ENCODE measurements around the gene SLC4A4.

SLC4A4 gene

GRCh38 chr4:71445811-71446210, 107.0 kb downstream of the SLC4A4 start:
- WGBS = no CpG with 5 or more reads among the region's 2 CpGs
- Histone ChIP-seq H3K9ac (ENCODE audit: low read length) (no peak overlapping the region), H3K23ac (ENCODE audit: low read length in 2 of 2) (no peak overlapping the region), H2AK5ac (ENCODE audit: low read length, severe bottlenecking) (no peak overlapping the region), H2BK5ac (ENCODE audit: low read depth, low read length, poor library complexity, severe bottlenecking) (no peak overlapping the region), H3K4me3 (ENCODE audit: insufficient read depth in 1 of 2, low read depth in 1 of 2, low read length in 2 of 2) (no peak overlapping the region), H3K27me3 (ENCODE audit: control insufficient read depth in 1 of 2, insufficient read depth in 1 of 2, low read length in 2 of 2) (no peaks in the 10 kb centered on the region), H4K91ac (ENCODE audit: low read length) (no peak overlapping the region), H2AFZ (ENCODE audit: low read depth, low read length) (no peak overlapping the region), H4K8ac (ENCODE audit: low read length) (no peak overlapping the region), H2BK120ac (ENCODE audit: low read depth, low read length) (no peak overlapping the region), H3K79me1 (replicated peaks; ENCODE audit: low read length, poor library complexity, severe bottlenecking) (no peaks in the 10 kb centered on the region), H3K36me3 (ENCODE audit: control insufficient read depth in 1 of 2, insufficient read depth in 2 of 2, low read depth in 1 of 2, low read length in 2 of 2) (no peaks in the 10 kb centered on the region), H3K18ac (ENCODE audit: low read depth in 1 of 2, low read length in 2 of 2) (no peak overlapping the region), H3K27ac (ENCODE audit: low read length, poor library complexity, severe bottlenecking) (no peak overlapping the region), H3K14ac (ENCODE audit: low read length in 2 of 2) (no peak overlapping the region), H3K9me3 (ENCODE audit: control insufficient read depth, low read length) (no peaks in the 10 kb centered on the region), H3K4me1 (ENCODE audit: control insufficient read depth, insufficient read depth, low read depth, low read length) (no peaks in the 10 kb centered on the region), H3K4me2 (ENCODE audit: low read length, poor library complexity, severe bottlenecking) (no peak overlapping the region), H3K4ac (ENCODE audit: low read depth in 1 of 2, low read length in 2 of 2) (no peak overlapping the region), H2BK12ac (ENCODE audit: low read length in 2 of 2) (no peak overlapping the region), H2BK15ac (ENCODE audit: low read depth, poor library complexity, severe bottlenecking) (no peak overlapping the region)
- no peak for DNase-seq

GRCh38 chr4:71446479-71447081, 107.8 kb downstream of the SLC4A4 start:
- Histone ChIP-seq H3K9ac (ENCODE audit: low read length) (no peak overlapping the region), H2BK5ac (ENCODE audit: low read depth, low read length, poor library complexity, severe bottlenecking) (no peak overlapping the region), H3K36me3 (ENCODE audit: control insufficient read depth in 1 of 2, insufficient read depth in 2 of 2, low read depth in 1 of 2, low read length in 2 of 2) (no peaks in the 10 kb centered on the region), H3K9me3 (ENCODE audit: control insufficient read depth, low read length) (no peaks in the 10 kb centered on the region), H3K23ac (ENCODE audit: low read length in 2 of 2) (no peak overlapping the region), H2BK15ac (ENCODE audit: low read depth, poor library complexity, severe bottlenecking) (no peak overlapping the region), H4K8ac (ENCODE audit: low read length) (no peak overlapping the region), H3K27ac (ENCODE audit: low read length, poor library complexity, severe bottlenecking) (no peak overlapping the region), H2BK12ac (ENCODE audit: low read length in 2 of 2) (no peak overlapping the region), H3K4me1 (ENCODE audit: control insufficient read depth, insufficient read depth, low read depth, low read length) (no peaks in the 10 kb centered on the region), H3K4me2 (ENCODE audit: low read length, poor library complexity, severe bottlenecking) (no peak overlapping the region), H3K27me3 (ENCODE audit: control insufficient read depth in 1 of 2, insufficient read depth in 1 of 2, low read length in 2 of 2) (no peaks in the 10 kb centered on the region), H4K91ac (ENCODE audit: low read length) (no peak overlapping the region), H3K18ac (ENCODE audit: low read depth in 1 of 2, low read length in 2 of 2) (no peak overlapping the region), H3K14ac (ENCODE audit: low read length in 2 of 2) (no peak overlapping the region), H2AFZ (ENCODE audit: low read depth, low read length) (no peak overlapping the region), H2AK5ac (ENCODE audit: low read length, severe bottlenecking) (no peak overlapping the region), H2BK120ac (ENCODE audit: low read depth, low read length) (no peak overlapping the region), H3K79me1 (replicated peaks; ENCODE audit: low read length, poor library complexity, severe bottlenecking) (no peaks in the 10 kb centered on the region), H3K4me3 (ENCODE audit: insufficient read depth in 1 of 2, low read depth in 1 of 2, low read length in 2 of 2) (no peak overlapping the region), H3K4ac (ENCODE audit: low read depth in 1 of 2, low read length in 2 of 2) (no peak overlapping the region)
- 100% methylated on average over 1 of the region's 3 CpGs for WGBS
- no peak for DNase-seq

GRCh38 chr4:71449040-71449439, 110.2 kb downstream of the SLC4A4 start:
- Histone ChIP-seq H3K4me3 (ENCODE audit: insufficient read depth in 1 of 2, low read depth in 1 of 2, low read length in 2 of 2) (no peak overlapping the region), H3K27me3 (ENCODE audit: control insufficient read depth in 1 of 2, insufficient read depth in 1 of 2, low read length in 2 of 2) (no peaks in the 10 kb centered on the region), H2BK15ac (ENCODE audit: low read depth, poor library complexity, severe bottlenecking) (no peak overlapping the region), H2BK120ac (ENCODE audit: low read depth, low read length) (no peak overlapping the region), H3K23ac (ENCODE audit: low read length in 2 of 2) (no peak overlapping the region), H3K4ac (ENCODE audit: low read depth in 1 of 2, low read length in 2 of 2) (no peak overlapping the region), H3K4me2 (ENCODE audit: low read length, poor library complexity, severe bottlenecking) (no peak overlapping the region), H4K91ac (ENCODE audit: low read length) (no peak overlapping the region), H2AK5ac (ENCODE audit: low read length, severe bottlenecking) (no peak overlapping the region), H3K79me1 (replicated peaks; ENCODE audit: low read length, poor library complexity, severe bottlenecking) (no peaks in the 10 kb centered on the region), H3K4me1 (ENCODE audit: control insufficient read depth, insufficient read depth, low read depth, low read length) (no peaks in the 10 kb centered on the region), H2AFZ (ENCODE audit: low read depth, low read length) (no peak overlapping the region), H4K8ac (ENCODE audit: low read length) (no peak overlapping the region), H3K36me3 (ENCODE audit: control insufficient read depth in 1 of 2, insufficient read depth in 2 of 2, low read depth in 1 of 2, low read length in 2 of 2) (no peaks in the 10 kb centered on the region), H3K18ac (ENCODE audit: low read depth in 1 of 2, low read length in 2 of 2) (no peak overlapping the region), H2BK5ac (ENCODE audit: low read depth, low read length, poor library complexity, severe bottlenecking) (no peak overlapping the region), H2BK12ac (ENCODE audit: low read length in 2 of 2) (no peak overlapping the region), H3K14ac (ENCODE audit: low read length in 2 of 2) (no peak overlapping the region), H3K9me3 (ENCODE audit: control insufficient read depth, low read length) (no peaks in the 10 kb centered on the region), H3K9ac (ENCODE audit: low read length) (no peak overlapping the region), H3K27ac (ENCODE audit: low read length, poor library complexity, severe bottlenecking) (no peak overlapping the region)
- 100% methylated on average over 1 of the region's 2 CpGs for WGBS
- DNase-seq = no peak

- Histone ChIP-seq H3K4me1 (ENCODE audit: control insufficient read depth, insufficient read depth, low read depth, low read length) (no peaks in the 10 kb centered on the region), H2AK5ac (ENCODE audit: low read length, severe bottlenecking) (no peak overlapping the region), H2BK12ac (ENCODE audit: low read length in 2 of 2) (no peak overlapping the region), H2AFZ (ENCODE audit: low read depth, low read length) (no peak overlapping the region), H3K9ac (ENCODE audit: low read length) (no peak overlapping the region), H3K4me2 (ENCODE audit: low read length, poor library complexity, severe bottlenecking) (no peak overlapping the region), H2BK120ac (ENCODE audit: low read depth, low read length) (no peak overlapping the region), H3K4ac (ENCODE audit: low read depth in 1 of 2, low read length in 2 of 2) (no peak overlapping the region), H4K91ac (ENCODE audit: low read length) (no peak overlapping the region), H3K36me3 (ENCODE audit: control insufficient read depth in 1 of 2, insufficient read depth in 2 of 2, low read depth in 1 of 2, low read length in 2 of 2) (no peaks in the 10 kb centered on the region), H3K14ac (ENCODE audit: low read length in 2 of 2) (no peak overlapping the region), H4K8ac (ENCODE audit: low read length) (no peak overlapping the region), H3K27me3 (ENCODE audit: control insufficient read depth in 1 of 2, insufficient read depth in 1 of 2, low read length in 2 of 2) (no peaks in the 10 kb centered on the region), H3K4me3 (ENCODE audit: insufficient read depth in 1 of 2, low read depth in 1 of 2, low read length in 2 of 2) (no peak overlapping the region), H3K27ac (ENCODE audit: low read length, poor library complexity, severe bottlenecking) (no peak overlapping the region), H2BK5ac (ENCODE audit: low read depth, low read length, poor library complexity, severe bottlenecking) (no peak overlapping the region), H3K23ac (ENCODE audit: low read length in 2 of 2) (no peak overlapping the region), H3K9me3 (ENCODE audit: control insufficient read depth, low read length) (no peaks in the 10 kb centered on the region), H2BK15ac (ENCODE audit: low read depth, poor library complexity, severe bottlenecking) (no peak overlapping the region), H3K18ac (ENCODE audit: low read depth in 1 of 2, low read length in 2 of 2) (no peak overlapping the region), H3K79me1 (replicated peaks; ENCODE audit: low read length, poor library complexity, severe bottlenecking) (no peaks in the 10 kb centered on the region)
- DNase-seq = no peak
- WGBS = 94% methylated on average over 2 of the region's 3 CpGs
Observed at GRCh38 chr4:71449878-71450277, 111.1 kb downstream of the SLC4A4 start.

Measured in mesenchymal stem cell (in vitro differentiated cells and primary cell).